GM12878 (cell line): ENCODE results near the gene BCAT1. TPM values are rescaled to one million over a fixed set of nuclear protein-coding genes. Genes with fewer than 3 reads are reported as not detected.

Source experiments
- ATF2 ChIP-seq: IDR thresholded peaks from 2 replicates; pipeline ENCODE4 v1.6.1; 2012; ENCODE audit warnings: low read length, inconsistent platforms
- BCL11A ChIP-seq: IDR thresholded peaks from 2 replicates; pipeline ENCODE4 v1.6.1; 2011; ENCODE audit warnings: low read depth, low read length
- BCLAF1 ChIP-seq: fragments of 450-650 bp; IDR thresholded peaks from 2 replicates; pipeline ENCODE4 v1.6.1; 2017; ENCODE audit warnings: antibody characterized with exemption, mild to moderate bottlenecking, moderate library complexity
- CBX3 ChIP-seq: fragments of 200-600 bp; sonication (generic); IDR thresholded peaks from 2 replicates; pipeline ENCODE4 v1.6.1; 2016; ENCODE audit warnings: low read depth, borderline replicate concordance
- CREB1 ChIP-seq: IDR thresholded peaks from 2 replicates; pipeline ENCODE4 v1.6.1; 2012; ENCODE audit warnings: low read depth, mild to moderate bottlenecking, inconsistent platforms
- E2F8 ChIP-seq: fragments of 450-650 bp; IDR thresholded peaks from 2 replicates; pipeline ENCODE4 v1.6.1; 2018; ENCODE audit warnings: mild to moderate bottlenecking, low read depth, moderate library complexity; ENCODE audit not compliant: partially characterized antibody
- GABPA ChIP-seq: IDR thresholded peaks from 2 replicates; pipeline ENCODE4 v1.6.1; 2014; ENCODE audit warnings: antibody characterized with exemption, low read depth, mild to moderate bottlenecking, inconsistent platforms
- JUND ChIP-seq: IDR thresholded peaks from 2 replicates; pipeline ENCODE4 v1.6.1; 2012; ENCODE audit warnings: low read depth, mild to moderate bottlenecking, low read length, improper control_type of control experiment, moderate library complexity
- MTA3 ChIP-seq: IDR thresholded peaks from 2 replicates; pipeline ENCODE4 v1.6.1; 2012; ENCODE audit warnings: low read length, inconsistent platforms, borderline replicate concordance
- NFIC ChIP-seq: IDR thresholded peaks from 2 replicates; pipeline ENCODE4 v1.6.1; 2012; ENCODE audit warnings: low read depth, mild to moderate bottlenecking, inconsistent platforms, low read length, moderate library complexity
- NFXL1 ChIP-seq: fragments of 450-650 bp; IDR thresholded peaks from 2 replicates; pipeline ENCODE4 v1.6.1; 2017; ENCODE audit warnings: antibody characterized with exemption, mild to moderate bottlenecking, borderline replicate concordance
- NKRF ChIP-seq: fragments of 450-650 bp; conservative IDR thresholded peaks from 2 replicates; pipeline ENCODE4 v1.6.1; 2017; ENCODE audit warnings: mild to moderate bottlenecking, moderate library complexity
- NRF1 ChIP-seq: conservative IDR thresholded peaks from 2 replicates; pipeline ENCODE4 v1.6.1; 2011; ENCODE audit warnings: mild to moderate bottlenecking, low read depth, low read length, improper control_type of control experiment
- PAX8 ChIP-seq: fragments of 450-650 bp; IDR thresholded peaks from 2 replicates; pipeline ENCODE4 v1.6.1; 2017; ENCODE audit warnings: mild to moderate bottlenecking, moderate library complexity
- POLR2AphosphoS5 ChIP-seq: IDR thresholded peaks from 2 replicates; pipeline ENCODE4 v1.6.1; 2011; ENCODE audit warnings: mild to moderate bottlenecking, low read length, inconsistent platforms
- RB1 ChIP-seq: fragments of 450-650 bp; formaldehyde crosslinking; IDR thresholded peaks from 2 replicates; pipeline ENCODE4 v1.6.1; 2017; ENCODE audit warnings: mild to moderate bottlenecking, borderline replicate concordance
- RELA ChIP-seq: fragments of 450-650 bp; IDR thresholded peaks from 2 replicates; pipeline ENCODE4 v1.8.0; 2014; ENCODE audit warnings: borderline replicate concordance; ENCODE audit not compliant: partially characterized antibody
- TARDBP ChIP-seq: IDR thresholded peaks from 2 replicates; pipeline ENCODE4 v1.6.1; 2016; ENCODE audit warnings: borderline replicate concordance
- WRNIP1 ChIP-seq: IDR thresholded peaks from 2 replicates; pipeline ENCODE4 v1.6.1; 2011; ENCODE audit warnings: low read depth, low read length, improper control_type of control experiment, borderline replicate concordance
- ZNF207 ChIP-seq: fragments of 450-650 bp; IDR thresholded peaks from 2 replicates; pipeline ENCODE4 v1.6.1; 2014; ENCODE audit warnings: antibody characterized with exemption, mild to moderate bottlenecking, borderline replicate concordance
- polyA plus RNA-seq, 11 experiments: library from polyadenylated mRNA; depleted of rRNA in 4 of 11; unstranded in 6 of 11; stranded (reverse) in 5 of 11; fragments of >200 nt; fragmentation: Nextera tagmentation in 4 of 11; fragmentation: Illumina TruSeq in 1 of 11; extraction: Ambion mirVana in 4 of 11; extraction: Trizol in 1 of 11; gene quantifications; 1 replicate in 1 of 11; 2 replicates in 10 of 11; pipeline versions ENCODE4 v1.2.1 to v1.2.3, GENCODE V29; 2011 to 2016; ENCODE audit warnings: inconsistent platforms in 2 of 11, missing spikeins in 2 of 11, low read depth in 1 of 11
- total RNA-seq, 4 experiments: library from RNA; depleted of rRNA in 3 of 4; stranded (reverse); fragments of >200 nt in 3 of 4; fragmentation: Illumina TruSeq in 1 of 4; extraction: Trizol in 1 of 4; gene quantifications; 2 replicates each; pipeline versions ENCODE4 v1.2.1 to v1.2.3, GENCODE V29; 2013 to 2021

BCAT1 gene
- total and polyA plus RNA-seq, 10 of the 15 experiments (the other 5 are each of a cell fraction or from before 2014, with no cell fraction given) = 26.2 to 187 (median 81.9) TPM

GRCh38 chr12:24840046-24840800, 108.7 kb downstream of the BCAT1 start (continued):
- TF ChIP-seq NKRF = no peak
- TF ChIP-seq BCLAF1 = no peak
- no peak for TF ChIP-seq E2F8
- no peak for TF ChIP-seq NRF1
- no peak for TF ChIP-seq GABPA
- TF ChIP-seq BCL11A = peak; percentile 8; the same call in 1 of the 2 replicates
- TF ChIP-seq ATF2 = 0 out of 2 replicates have a peak, but pooled peaks have one; percentile 35
- TF ChIP-seq POLR2AphosphoS5 = no peak
- peak; percentile 32; the same call in 1 of the 2 replicates for TF ChIP-seq CREB1
- no peak for TF ChIP-seq PAX8
- no peak for TF ChIP-seq RELA
- TF ChIP-seq JUND = no peak
- no peak for TF ChIP-seq CBX3
- no peak for TF ChIP-seq WRNIP1
- no peak for TF ChIP-seq ZNF207
- TF ChIP-seq NFIC = no peak; the same call in 1 of the 2 replicates
- no peak for TF ChIP-seq NFXL1
- TF ChIP-seq RB1 = no peak
- TF ChIP-seq MTA3 = no peak
- no peak for TF ChIP-seq TARDBP
